HG03060 (cell line): Measurements from ENCODE around the gene BLID.

Experiments used
- ATAC-seq: cut with Tn5 transposase; IDR thresholded peaks from one replicate; pipeline ENCODE4 v1.9.1; 2021; ENCODE audit warnings: low read depth, moderate number of reproducible peaks; ENCODE audit not compliant: unreplicated experiment

The BLID gene

GRCh38 chr11:122091835-122092234 lies 24.2 kb downstream of the BLID start:
- no peak for ATAC-seq

GRCh38 chr11:122089111-122089510 lies 26.9 kb downstream of the BLID start:
- no peak for ATAC-seq

GRCh38 chr11:122085712-122086111 lies 30.3 kb downstream of the BLID start:
- no peak for ATAC-seq

GRCh38 chr11:122085264-122085663 lies 30.8 kb downstream of the BLID start:
- ATAC-seq, result no peak

GRCh38 chr11:122082205-122082604 lies 33.8 kb downstream of the BLID start:
- ATAC-seq, result no peak

GRCh38 chr11:122081073-122081472 lies 34.9 kb downstream of the BLID start:
- ATAC-seq, result no peak

- ATAC-seq, result no peak
Measured at GRCh38 chr11:122077459-122077858, 38.6 kb downstream of the BLID start.

- ATAC-seq, result no peak
Measured at GRCh38 chr11:122076512-122077120, 39.4 kb downstream of the BLID start.

GRCh38 chr11:122075016-122075415 lies 41.0 kb downstream of the BLID start:
- no peak for ATAC-seq

GRCh38 chr11:122074022-122074421 lies 42.0 kb downstream of the BLID start:
- no peak for ATAC-seq

- ATAC-seq, result no peak
Measured at GRCh38 chr11:122071709-122072202, 44.3 kb downstream of the BLID start.

- no peak for ATAC-seq
Measured at GRCh38 chr11:122069707-122070360, 46.2 kb downstream of the BLID start.

- ATAC-seq, result no peak
Measured at GRCh38 chr11:122068837-122069236, 47.2 kb downstream of the BLID start.

- ATAC-seq, result no peak
Measured at GRCh38 chr11:122068141-122068540, 47.9 kb downstream of the BLID start.
